Gastrocnemius medialis (tissue), 4 donors: Measurements from ENCODE around the gene BAHCC1. TPM values are rescaled to one million over a fixed set of nuclear protein-coding genes. Genes with fewer than 3 reads are reported as not detected.

ENCODE experiments used
- ATAC-seq, 2 donors: fragments of 150-250 bp; one replicate each; pipeline ENCODE4 v1.9.1; 2016
- DNase-seq, 2 donors: peaks; one replicate each; pipeline ENCODE4 v3.0.0-alpha.2; 2019
- H3K27ac ChIP-seq, 4 donors: fragments of 200-600 bp; sonication (generic); 1 replicate in 1 of 4; 2 replicates in 3 of 4; pipeline ENCODE4 v1.5.1; 2016 to 2018; ENCODE audit warnings: mild to moderate bottlenecking in 2 of 4, moderate library complexity in 1 of 4
- H3K27me3 ChIP-seq, 3 donors: fragments of 200-600 bp; sonication (generic) in 2 of 3; 1 replicate in 1 of 3; 2 replicates in 2 of 3; pipeline versions ENCODE4 v1.5.1 to v1.6.0; 2016 to 2019; ENCODE audit warnings: mild to moderate bottlenecking in 1 of 3, moderate library complexity in 1 of 3
- H3K36me3 ChIP-seq, 2 donors: fragments of 200-600 bp; sonication (generic) in 1 of 2; one replicate each; pipeline ENCODE4 v1.5.1; 2017 to 2018
- H3K4me1 ChIP-seq, 2 donors: fragments of 200-600 bp; sonication (generic) in 1 of 2; one replicate each; pipeline ENCODE4 v1.5.1; 2016 to 2017; ENCODE audit warnings: mild to moderate bottlenecking in 2 of 2
- H3K4me3 ChIP-seq, 4 donors: fragments of 200-600 bp; sonication (generic) in 3 of 4; 1 replicate in 1 of 4; 2 replicates in 3 of 4; pipeline ENCODE4 v1.5.1; 2016 to 2019; ENCODE audit warnings: mild to moderate bottlenecking in 2 of 4
- H3K9me3 ChIP-seq, 3 donors: fragments of 200-600 bp; sonication (generic) in 2 of 3; 1 replicate in 1 of 3; 2 replicates in 2 of 3; pipeline ENCODE4 v1.5.1; 2016 to 2019
- CTCF ChIP-seq, 5 experiments: fragments of 450-650 bp in 3 of 5; fragments of 200-600 bp in 2 of 5; sonication (generic) in 2 of 5; IDR thresholded peaks in 4 of 5; conservative IDR thresholded peaks in 1 of 5; 1 replicate in 4 of 5; 2 replicates in 1 of 5; pipeline ENCODE4 v1.5.1; 2016 to 2019; ENCODE audit warnings: antibody characterized with exemption in 5 of 5, mild to moderate bottlenecking in 3 of 5, moderate library complexity in 3 of 5
- POLR2A ChIP-seq, 2 donors: fragments of 450-650 bp; IDR thresholded peaks; one replicate each; pipeline ENCODE4 v1.6.1; 2017; ENCODE audit warnings: antibody characterized with exemption in 2 of 2, mild to moderate bottlenecking in 2 of 2, moderate library complexity in 2 of 2
- in situ Hi-C, 4 donors: fragments of 200-750 bp; cut with MboI; loops; one replicate each; pipeline versions ENCODE4 v1.15.0 to v1.8.0; 2017; ENCODE audit warnings: low sequenced_read_pairs in 4 of 4
- intact Hi-C: fragments of 100-400 bp; cut with DNase I; formaldehyde crosslinking; loops from one replicate; pipeline ENCODE4 v1.15.1; 2023; ENCODE audit warnings: low total_unique reads
- total RNA-seq, 4 donors: library from RNA; depleted of rRNA; stranded (reverse); fragments of >200 nt; gene quantifications; one replicate each; pipeline versions ENCODE4 v1.1.0 to v1.2.3, GENCODE V29; 2016

BAHCC1 gene
- total RNA-seq, 4 donors from 2014 or later: 2.5 to 8.4 (median 5.8) TPM

GRCh38 chr17:81440511-81441244, 45.4 kb downstream of the BAHCC1 start:
- intact Hi-C loops (no loop called here), in situ Hi-C loops (no loop called here)
- no peak overlapping the region for H3K27ac ChIP-seq
- H3K27me3 ChIP-seq: no peaks in the 10 kb centered on the region
- ATAC-seq (no peak), DNase-seq (no peak)
- no peaks in the 10 kb centered on the region for H3K36me3 ChIP-seq
- no peak for TF ChIP-seq CTCF (IDR thresholded peaks at IDR 0.05 in 4 of 5, conservative IDR thresholded peaks at IDR 0.05 in 1 of 5)
- no peak for TF ChIP-seq POLR2A (IDR thresholded peaks at IDR 0.05)
- peaks cover 0 to 5% of the 10 kb centered on the region in 2 donors for H3K4me1 ChIP-seq
- H3K9me3 ChIP-seq: no peaks in the 10 kb centered on the region
- no peak overlapping the region for H3K4me3 ChIP-seq

- no peaks in the 10 kb centered on the region for H3K9me3 ChIP-seq
- TF ChIP-seq CTCF (IDR thresholded peaks at IDR 0.05 in 4 of 5, conservative IDR thresholded peaks at IDR 0.05 in 1 of 5) (no peak), POLR2A (IDR thresholded peaks at IDR 0.05) (no peak)
- intact Hi-C loops: no loop called here
Measured at GRCh38 chr17:81442791-81443190, 47.5 kb downstream of the BAHCC1 start.

GRCh38 chr17:81443269-81443668, 48.0 kb downstream of the BAHCC1 start:
- no peak for TF ChIP-seq POLR2A (IDR thresholded peaks at IDR 0.05)

More at GRCh38 chr17:81442791-81443190, 47.5 kb downstream of the BAHCC1 start:
- ATAC-seq (no peak), DNase-seq (no peak)
- H3K36me3 ChIP-seq: no peaks in the 10 kb centered on the region
- in situ Hi-C loops: no loop called here
- no peak overlapping the region for H3K4me3 ChIP-seq
- H3K27me3 ChIP-seq: no peaks in the 10 kb centered on the region
- H3K4me1 ChIP-seq: no peaks in the 10 kb centered on the region
- H3K27ac ChIP-seq: no peak overlapping the region

GRCh38 chr17:81444610-81445339, 49.5 kb downstream of the BAHCC1 start:
- ATAC-seq: no peak
- TF ChIP-seq CTCF (IDR thresholded peaks at IDR 0.05 in 4 of 5, conservative IDR thresholded peaks at IDR 0.05 in 1 of 5) (no peak), POLR2A (IDR thresholded peaks at IDR 0.05) (no peak)
- no peaks in the 10 kb centered on the region for H3K36me3 ChIP-seq
- no peaks in the 10 kb centered on the region for H3K4me1 ChIP-seq
- H3K27me3 ChIP-seq: no peaks in the 10 kb centered on the region
- H3K27ac ChIP-seq: no peak overlapping the region
- in situ Hi-C loops (no loop called here), intact Hi-C loops (no loop called here)
- DNase-seq: no peak
- H3K9me3 ChIP-seq: no peaks in the 10 kb centered on the region
- H3K4me3 ChIP-seq: no peak overlapping the region

More at GRCh38 chr17:81443269-81443668, 48.0 kb downstream of the BAHCC1 start:
- Histone ChIP-seq H3K27ac (no peak overlapping the region), H3K9me3 (no peaks in the 10 kb centered on the region), H3K4me3 (no peak overlapping the region), H3K36me3 (no peaks in the 10 kb centered on the region), H3K27me3 (no peaks in the 10 kb centered on the region), H3K4me1 (no peaks in the 10 kb centered on the region)
- in situ Hi-C loops: no loop called here
- intact Hi-C loops: no loop called here
- DNase-seq (no peak), ATAC-seq (no peak)
